ENCODE measurements around the gene NOVA2. TPM values are rescaled to one million over a fixed set of nuclear protein-coding genes. Genes with fewer than 3 reads are reported as not detected.
A peak's percentile ranks its signal among the peaks of the same experiment; 100 is the strongest.

NOVA2 gene
- total and polyA plus RNA-seq, 9 of the 15 experiments (the other 6 are each of a cell fraction or from before 2014, with no cell fraction given): not detected

GRCh38 chr19:45994456-45994997 is 20.9 kb upstream of the NOVA2 start (continued):
- TF ChIP-seq NKRF (IDR thresholded peaks at IDR 0.05; ENCODE audit: borderline replicate concordance): peak; percentile 71; the same call in 1 of the 2 replicates

GRCh38 chr19:45990113-45990728 is 16.6 kb upstream of the NOVA2 start:
- FAIRE-seq: no peak
- in situ Hi-C loops (cut with MboI): no loop called here

More at GRCh38 chr19:45990113-45990728, 16.6 kb upstream of the NOVA2 start:
- H3K9me1 ChIP-seq (ENCODE audit: control insufficient read depth, insufficient read depth, low read length): no peaks in the 10 kb centered on the region
- WGBS (ENCODE audit: insufficient coverage, low coverage, missing lambda C conversion rate): 8% methylated on average over 9 of the region's 12 CpGs
- H3K36me3 ChIP-seq (ENCODE audit: control insufficient read depth, insufficient read depth, low read length): no peaks in the 10 kb centered on the region
- CTCF ChIA-PET (ENCODE audit: low intra/inter-chr PET ratio): no interaction called here
- no peak overlapping the region for H3K4me3 ChIP-seq
- BruUV-seq (replicated peaks): no TSS peak
- DNase-seq (ENCODE audit: extremely low read depth in 1 of 4, low spot score in 3 of 4): no peak
- H3K79me2 ChIP-seq (ENCODE audit: control insufficient read depth, insufficient read depth, low read length): no peaks in the 10 kb centered on the region
- no peak overlapping the region for H3K4me2 ChIP-seq (ENCODE audit: insufficient read depth, low read length)
- peaks cover 21 to 25% of the 10 kb centered on the region in 2 experiments for H3K27me3 ChIP-seq (ENCODE audit: control insufficient read depth in 2 of 2, insufficient read depth in 2 of 2, low read length in 2 of 2)
- intact Hi-C loops (cut with micrococcal nuclease): no loop called here
- no peak overlapping the region for H2AFZ ChIP-seq (ENCODE audit: low read depth, low read length)
- no peak overlapping the region for H3K9ac ChIP-seq (ENCODE audit: insufficient read depth in 1 of 2, low read depth in 2 of 2, low read length in 2 of 2)
- H4K20me1 ChIP-seq (replicated peaks; ENCODE audit: control insufficient read depth, insufficient read depth, low read length): no peaks in the 10 kb centered on the region
- H3K4me1 ChIP-seq (replicated peaks in 1 of 2; ENCODE audit: control insufficient read depth in 2 of 2, insufficient read depth in 2 of 2, low read length in 2 of 2): peaks cover 0 to 2% of the 10 kb centered on the region in 2 experiments; a peak in 1 of 5 replicates
- ATAC-seq: no peak
- no peak for TF ChIP-seq CEBPG (CRISPR knock-in tag; IDR thresholded peaks at IDR 0.05)
- TF ChIP-seq CEBPG (tag; conservative IDR thresholded peaks at IDR 0.05 in 1 of 2, IDR thresholded peaks at IDR 0.05 in 1 of 2): peak; percentile 72 to 80
- TF ChIP-seq CEBPB (tag; IDR thresholded peaks at IDR 0.05): peak; percentile 76
- no peak for TF ChIP-seq MLLT1 (IDR thresholded peaks at IDR 0.05)
- no peaks in the 10 kb centered on the region for H3K9me3 ChIP-seq (replicated peaks; ENCODE audit: control insufficient read depth, insufficient read depth, low read depth, low read length)
- POLR2A ChIA-PET: no interaction called here
- H3K27ac ChIP-seq (ENCODE audit: extremely low read depth, low read depth, low read length): no peak overlapping the region
